NCI-H748 treated with DMSO at 0.1 percent for 48 hours (cell line): Measurements from ENCODE around the gene TPP2.

Experiments used
- DNase-seq: peaks from one replicate; lab custom pipeline; 2025; lab: John Stamatoyannopoulos, UW

Gene TPP2

GRCh38 chr13:102693776-102694175 is 97.0 kb downstream of the TPP2 start:
- DNase-seq: no peak

- no peak for DNase-seq
Measured at GRCh38 chr13:102694937-102695336, 98.2 kb downstream of the TPP2 start, which contains the start of gene METTL21C. METTL21C (minus strand) TSS chr13:102695044; CDS start chr13:102694498, 546 bp downstream.

GRCh38 chr13:102696465-102696864 is 99.7 kb downstream of the TPP2 start:
- no peak for DNase-seq

- no peak for DNase-seq
Measured at GRCh38 chr13:102697264-102697663, 100.5 kb downstream of the TPP2 start.

GRCh38 chr13:102697929-102698648 is 101.3 kb downstream of the TPP2 start:
- no peak for DNase-seq

GRCh38 chr13:102698649-102698980 is 101.8 kb downstream of the TPP2 start:
- DNase-seq: no peak

- DNase-seq: no peak
Measured at GRCh38 chr13:102699504-102699903, 102.7 kb downstream of the TPP2 start.

GRCh38 chr13:102700088-102701031 is 103.6 kb downstream of the TPP2 start:
- DNase-seq: no peak

- DNase-seq: no peak
Measured at GRCh38 chr13:102701331-102701730, 104.5 kb downstream of the TPP2 start.

GRCh38 chr13:102702965-102703725 is 106.4 kb downstream of the TPP2 start:
- no peak for DNase-seq

GRCh38 chr13:102703726-102704035 is 106.9 kb downstream of the TPP2 start:
- DNase-seq: no peak

GRCh38 chr13:102704238-102705058 is 107.7 kb downstream of the TPP2 start:
- DNase-seq: no peak

GRCh38 chr13:102707467-102707866 is 110.7 kb downstream of the TPP2 start:
- DNase-seq: peak; percentile 17

- no peak for DNase-seq
Measured at GRCh38 chr13:102708211-102708610, 111.4 kb downstream of the TPP2 start.

GRCh38 chr13:102708991-102709390 is 112.2 kb downstream of the TPP2 start:
- DNase-seq: no peak

- DNase-seq: no peak
Measured at GRCh38 chr13:102709536-102709935, 112.8 kb downstream of the TPP2 start.

- DNase-seq: no peak
Measured at GRCh38 chr13:102710261-102710679, 113.5 kb downstream of the TPP2 start.

GRCh38 chr13:102715447-102715846 is 118.7 kb downstream of the TPP2 start:
- DNase-seq: no peak

- no peak for DNase-seq
Measured at GRCh38 chr13:102718746-102719145, 122.0 kb downstream of the TPP2 start.

- no peak for DNase-seq
Measured at GRCh38 chr13:102721800-102722231, 125.0 kb downstream of the TPP2 start.

- DNase-seq: peak; percentile 24
Measured at GRCh38 chr13:102724923-102725322, 128.1 kb downstream of the TPP2 start.

- DNase-seq: no peak
Measured at GRCh38 chr13:102726430-102726829, 129.6 kb downstream of the TPP2 start.
